PC-3 (cell line): ENCODE measurements around the gene GPAM. TPM values are rescaled to one million over a fixed set of nuclear protein-coding genes. Genes with fewer than 3 reads are reported as not detected.

Experiments
- ATAC-seq: fragments of 200-7000 bp; cut with Tn5 transposase; 2 replicates; pipeline ENCODE4 v1.9.1; 2020; ENCODE audit warnings: mild to moderate bottlenecking, moderate library complexity
- BruUV-seq: library from RNA; stranded (reverse); fragments of 400-500 nt; replicated peaks from 2 replicates; lab custom pipeline; 2021; lab: Mats Ljungman, UMichigan
- CTCF ChIA-PET: fragments of 300-600 bp; sonication (Branson Sonifier 250); formaldehyde crosslinking; loops from one replicate; lab custom pipeline; 2022; ENCODE audit warnings: antibody characterized with exemption; lab: Charles Lee
- POLR2A ChIA-PET: fragments of 300-600 bp; sonication (Branson Sonifier 250); formaldehyde crosslinking; loops from one replicate; lab custom pipeline; 2022; ENCODE audit warnings: antibody characterized with exemption; ENCODE audit not compliant: unreplicated experiment; lab: Charles Lee
- DNase-seq: peaks from one replicate; pipeline ENCODE4 v3.0.0-alpha.2; 2015
- H2AFZ ChIP-seq: fragments of 300-600 bp; sonication (generic); 2 replicates; pipeline ENCODE4 v1.6.0; 2016; ENCODE audit warnings: antibody characterized with exemption, low read length
- H3F3A ChIP-seq: fragments of 300-600 bp; sonication (generic); one replicate; pipeline ENCODE4 v1.6.0; 2017; ENCODE audit warnings: antibody characterized with exemption, low read length, control low read depth, mild to moderate bottlenecking; ENCODE audit not compliant: unreplicated experiment
- H3K27ac ChIP-seq: fragments of 300-600 bp; sonication (generic); 2 replicates; pipeline ENCODE4 v1.5.1; 2016; ENCODE audit warnings: mild to moderate bottlenecking, low read length
- H3K27me3 ChIP-seq: fragments of 300-600 bp; sonication (generic); 2 replicates; pipeline ENCODE4 v1.6.1; 2016; ENCODE audit warnings: low read length, mixed read lengths
- H3K36me3 ChIP-seq: fragments of 300-600 bp; sonication (generic); 2 replicates; pipeline ENCODE4 v1.6.1; 2016; ENCODE audit warnings: low read depth, mixed run types, low read length, mixed read lengths
- H3K4me1 ChIP-seq: fragments of 300-600 bp; sonication (generic); 2 replicates; pipeline ENCODE4 v1.5.1; 2016; ENCODE audit warnings: low read length; ENCODE audit not compliant: insufficient read depth
- H3K4me2 ChIP-seq: fragments of 300-600 bp; sonication (generic); 2 replicates; pipeline ENCODE4 v1.6.0; 2016; ENCODE audit warnings: low read length
- H3K4me3 ChIP-seq: fragments of 300-600 bp; sonication (generic); 2 replicates; pipeline ENCODE4 v1.5.1; 2016; ENCODE audit warnings: mild to moderate bottlenecking, low read length, mixed read lengths
- H3K79me2 ChIP-seq: fragments of 300-600 bp; sonication (generic); 2 replicates; pipeline ENCODE4 v1.6.1; 2017; ENCODE audit warnings: low read length, mixed read lengths
- H3K9ac ChIP-seq: fragments of 300-600 bp; sonication (generic); 2 replicates; pipeline ENCODE4 v1.6.0; 2016; ENCODE audit warnings: mild to moderate bottlenecking, low read length
- H3K9me2 ChIP-seq: fragments of 300-600 bp; sonication (generic); replicated peaks from 2 replicates; pipeline ENCODE4 v1.6.1; 2016; ENCODE audit warnings: mixed run types, low read length, mixed read lengths
- H3K9me3 ChIP-seq: fragments of 300-600 bp; sonication (generic); 2 replicates; pipeline ENCODE4 v1.6.1; 2016; ENCODE audit warnings: low read length, mixed read lengths
- H4K20me1 ChIP-seq: fragments of 300-600 bp; sonication (generic); 2 replicates; pipeline ENCODE4 v1.6.1; 2016; ENCODE audit warnings: low read length, mixed read lengths
- CTCF ChIP-seq: fragments of 300-600 bp; sonication (generic); conservative IDR thresholded peaks from 2 replicates; pipeline ENCODE4 v1.5.1; 2017; ENCODE audit warnings: antibody characterized with exemption, low read depth, mild to moderate bottlenecking, low read length
- EZH2 ChIP-seq: fragments of 300-600 bp; sonication (generic); IDR thresholded peaks from one replicate; pipeline ENCODE4 v1.6.1; 2017; ENCODE audit warnings: antibody characterized with exemption, mild to moderate bottlenecking, low read length; ENCODE audit not compliant: unreplicated experiment
- EZH2phosphoT487 ChIP-seq: fragments of 300-600 bp; sonication (generic); IDR thresholded peaks from 2 replicates; pipeline ENCODE4 v1.6.1; 2018; ENCODE audit warnings: mild to moderate bottlenecking, antibody characterized with exemption, low read length, borderline replicate concordance
- intact Hi-C: fragments of 100-400 bp; cut with micrococcal nuclease; formaldehyde crosslinking; loops from 2 replicates; pipeline ENCODE4 v1.9.0; 2023
- total RNA-seq: library from RNA; depleted of rRNA; stranded (reverse); fragments of >200 nt; gene quantifications from 2 replicates; pipeline ENCODE4 v1.2.3, GENCODE V29; 2014

GPAM gene
- total RNA-seq, 1 experiment from 2014 or later = 6.2 TPM

GRCh38 chr10:112218036-112218390, 34.4 kb upstream of the GPAM start:
- ChIA-PET CTCF (no interaction called here), POLR2A (no interaction called here)
- H3K27me3 ChIP-seq = peaks cover 20% of the 10 kb centered on the region; the same call in 1 of the 2 replicates
- intact Hi-C loops = no loop called here
- TF ChIP-seq EZH2phosphoT487 = no peak
- TF ChIP-seq CTCF = no peak
- no peak for TF ChIP-seq EZH2
- H3K4me2 ChIP-seq = no peak overlapping the region
- H3K9ac ChIP-seq = no peak overlapping the region
- no peaks in the 10 kb centered on the region for H3K9me3 ChIP-seq
- H3K79me2 ChIP-seq = no peaks in the 10 kb centered on the region
- no peak overlapping the region for H2AFZ ChIP-seq
- H3K4me3 ChIP-seq = no peak overlapping the region
- ATAC-seq (no peak), DNase-seq (no peak)
- no peaks in the 10 kb centered on the region for H3K9me2 ChIP-seq
- H4K20me1 ChIP-seq = no peaks in the 10 kb centered on the region
- no peaks in the 10 kb centered on the region for H3K36me3 ChIP-seq
- no peaks in the 10 kb centered on the region for H3F3A ChIP-seq
- no peaks in the 10 kb centered on the region for H3K4me1 ChIP-seq
- H3K27ac ChIP-seq = no peak overlapping the region
- BruUV-seq = no TSS peak

GRCh38 chr10:112217386-112218035, 33.9 kb upstream of the GPAM start:
- Histone ChIP-seq H3K27ac (no peak overlapping the region), H3K9ac (no peak overlapping the region), H3K27me3 (peaks cover 20% of the 10 kb centered on the region; the same call in 1 of the 2 replicates), H2AFZ (no peak overlapping the region), H3K4me1 (no peaks in the 10 kb centered on the region), H3K4me3 (no peak overlapping the region), H4K20me1 (no peaks in the 10 kb centered on the region), H3K79me2 (no peaks in the 10 kb centered on the region), H3F3A (no peaks in the 10 kb centered on the region), H3K36me3 (no peaks in the 10 kb centered on the region), H3K4me2 (no peak overlapping the region), H3K9me3 (no peaks in the 10 kb centered on the region), H3K9me2 (no peaks in the 10 kb centered on the region)
- DNase-seq (no peak), ATAC-seq (no peak)
- intact Hi-C loops = no loop called here
- no peak for TF ChIP-seq EZH2phosphoT487
- TF ChIP-seq EZH2 = no peak
- TF ChIP-seq CTCF = no peak
- POLR2A ChIA-PET = no interaction called here
- CTCF ChIA-PET = no interaction called here
- BruUV-seq = no TSS peak

- DNase-seq (no peak), ATAC-seq (no peak)
- POLR2A ChIA-PET = no interaction called here
- Histone ChIP-seq H3K27ac (no peak overlapping the region), H3K4me2 (no peak overlapping the region), H3K9me2 (no peaks in the 10 kb centered on the region), H3K9me3 (no peaks in the 10 kb centered on the region), H3K27me3 (peaks cover 20% of the 10 kb centered on the region; the same call in 1 of the 2 replicates), H3K79me2 (no peaks in the 10 kb centered on the region), H2AFZ (no peak overlapping the region), H3K9ac (no peak overlapping the region), H3K4me3 (no peak overlapping the region), H3K4me1 (no peaks in the 10 kb centered on the region), H3F3A (no peaks in the 10 kb centered on the region), H3K36me3 (no peaks in the 10 kb centered on the region), H4K20me1 (no peaks in the 10 kb centered on the region)
- no TSS peak for BruUV-seq
- CTCF ChIA-PET = no interaction called here
- TF ChIP-seq EZH2 (no peak), CTCF (no peak), EZH2phosphoT487 (no peak)
- intact Hi-C loops = no loop called here
Measured at GRCh38 chr10:112216966-112217365, 33.4 kb upstream of the GPAM start.
